ENCODE data around the gene C22orf31.

Gene C22orf31

GRCh38 chr22:29106839-29107238 lies 45.2 kb upstream of the C22orf31 start:
- H2AFZ ChIP-seq (ENCODE audit: insufficient read depth, low read length, poor library complexity): no peak overlapping the region
- no peak overlapping the region for H2BK5ac ChIP-seq (ENCODE audit: low read depth, low read length, poor library complexity)
- H2BK120ac ChIP-seq (ENCODE audit: insufficient read depth, low read length, poor library complexity): no peak overlapping the region
- H3K4ac ChIP-seq (ENCODE audit: low read depth, low read length): no peak overlapping the region
- DNase-seq: no peak
- H4K8ac ChIP-seq (ENCODE audit: low read depth, low read length): no peak overlapping the region
- no peak overlapping the region for H3K4me2 ChIP-seq (ENCODE audit: low read length)
- peaks cover 4% of the 10 kb centered on the region in 2 experiments for H3K4me1 ChIP-seq (ENCODE audit: control insufficient read depth in 1 of 2, insufficient read depth in 2 of 2, low read length in 2 of 2)
- no CpG with 5 or more reads among the region's 4 CpGs for WGBS (ENCODE audit: extremely low coverage, insufficient coverage, insufficient read length)
- H3K4me3 ChIP-seq (ENCODE audit: low read depth, low read length): no peak overlapping the region
- no peak overlapping the region for H3K27ac ChIP-seq (ENCODE audit: low read depth, low read length)
- no peak overlapping the region for H3K9ac ChIP-seq (ENCODE audit: low read length)
- no peaks in the 10 kb centered on the region for H3K36me3 ChIP-seq (ENCODE audit: control insufficient read depth in 1 of 2, insufficient read depth in 2 of 2, low read length in 2 of 2)
- no peaks in the 10 kb centered on the region for H3K9me3 ChIP-seq (ENCODE audit: insufficient read depth, low read depth, low read length)
- no peak overlapping the region for H2BK12ac ChIP-seq (ENCODE audit: low read length)
- no peak overlapping the region for H3K14ac ChIP-seq (ENCODE audit: low read length)
- H3K23ac ChIP-seq (ENCODE audit: low read length): no peak overlapping the region
- H3K79me2 ChIP-seq (ENCODE audit: control insufficient read depth, insufficient read depth, low read length, poor library complexity): no peaks in the 10 kb centered on the region
- H3K79me1 ChIP-seq (ENCODE audit: low read length): peaks cover 2% of the 10 kb centered on the region
- no peak overlapping the region for H2AK5ac ChIP-seq (ENCODE audit: low read length)
- H3K27me3 ChIP-seq (ENCODE audit: insufficient read depth, low read length): no peaks in the 10 kb centered on the region
- H4K12ac ChIP-seq (ENCODE audit: low read depth, low read length): no peak overlapping the region
- H4K91ac ChIP-seq (ENCODE audit: low read depth, low read length): no peak overlapping the region
- no peak overlapping the region for H3K18ac ChIP-seq (ENCODE audit: low read length)

- Histone ChIP-seq H2AFZ (ENCODE audit: insufficient read depth, low read length, poor library complexity) (no peak overlapping the region), H4K12ac (ENCODE audit: low read depth, low read length) (no peak overlapping the region), H3K14ac (ENCODE audit: low read length) (no peak overlapping the region), H3K36me3 (ENCODE audit: control insufficient read depth in 1 of 2, insufficient read depth in 2 of 2, low read length in 2 of 2) (no peaks in the 10 kb centered on the region), H3K4me2 (ENCODE audit: low read length) (no peak overlapping the region), H3K4ac (ENCODE audit: low read depth, low read length) (no peak overlapping the region), H3K4me1 (ENCODE audit: control insufficient read depth in 1 of 2, insufficient read depth in 2 of 2, low read length in 2 of 2) (peaks cover 4% of the 10 kb centered on the region in 2 experiments), H3K79me1 (ENCODE audit: low read length) (peaks cover 2% of the 10 kb centered on the region), H2BK12ac (ENCODE audit: low read length) (no peak overlapping the region), H3K27me3 (ENCODE audit: insufficient read depth, low read length) (no peaks in the 10 kb centered on the region), H4K8ac (ENCODE audit: low read depth, low read length) (no peak overlapping the region), H3K4me3 (ENCODE audit: low read depth, low read length) (no peak overlapping the region), H2AK5ac (ENCODE audit: low read length) (no peak overlapping the region), H2BK5ac (ENCODE audit: low read depth, low read length, poor library complexity) (no peak overlapping the region), H3K79me2 (ENCODE audit: control insufficient read depth, insufficient read depth, low read length, poor library complexity) (no peaks in the 10 kb centered on the region), H3K27ac (ENCODE audit: low read depth, low read length) (no peak overlapping the region), H3K18ac (ENCODE audit: low read length) (no peak overlapping the region), H3K9ac (ENCODE audit: low read length) (no peak overlapping the region), H2BK120ac (ENCODE audit: insufficient read depth, low read length, poor library complexity) (no peak overlapping the region), H3K23ac (ENCODE audit: low read length) (no peak overlapping the region), H3K9me3 (ENCODE audit: insufficient read depth, low read depth, low read length) (no peaks in the 10 kb centered on the region), H4K91ac (ENCODE audit: low read depth, low read length) (no peak overlapping the region)
- DNase-seq: no peak
- WGBS (ENCODE audit: extremely low coverage, insufficient coverage, insufficient read length): no CpG with 5 or more reads among the region's 2 CpGs
Measured at GRCh38 chr22:29105468-29105867, 43.8 kb upstream of the C22orf31 start.

- H3K4ac ChIP-seq (ENCODE audit: low read depth, low read length): no peak overlapping the region
- H2AK5ac ChIP-seq (ENCODE audit: low read length): no peak overlapping the region
- H3K79me2 ChIP-seq (ENCODE audit: control insufficient read depth, insufficient read depth, low read length, poor library complexity): no peaks in the 10 kb centered on the region
- no peak overlapping the region for H3K18ac ChIP-seq (ENCODE audit: low read length)
- no peak overlapping the region for H3K27ac ChIP-seq (ENCODE audit: low read depth, low read length)
- H3K14ac ChIP-seq (ENCODE audit: low read length): no peak overlapping the region
- no peak overlapping the region for H2AFZ ChIP-seq (ENCODE audit: insufficient read depth, low read length, poor library complexity)
- no peak overlapping the region for H2BK12ac ChIP-seq (ENCODE audit: low read length)
- H3K9ac ChIP-seq (ENCODE audit: low read length): no peak overlapping the region
- H2BK5ac ChIP-seq (ENCODE audit: low read depth, low read length, poor library complexity): no peak overlapping the region
- H3K4me1 ChIP-seq (ENCODE audit: control insufficient read depth in 1 of 2, insufficient read depth in 2 of 2, low read length in 2 of 2): peaks cover 4% of the 10 kb centered on the region in 2 experiments
- H4K8ac ChIP-seq (ENCODE audit: low read depth, low read length): no peak overlapping the region
- no peaks in the 10 kb centered on the region for H3K79me1 ChIP-seq (ENCODE audit: low read length)
- H3K23ac ChIP-seq (ENCODE audit: low read length): no peak overlapping the region
- H4K91ac ChIP-seq (ENCODE audit: low read depth, low read length): no peak overlapping the region
- WGBS (ENCODE audit: extremely low coverage, insufficient coverage, insufficient read length): no CpG with 5 or more reads among the region's 1 CpG
- no peak for DNase-seq
- no peaks in the 10 kb centered on the region for H3K27me3 ChIP-seq (ENCODE audit: insufficient read depth, low read length)
- no peak overlapping the region for H4K12ac ChIP-seq (ENCODE audit: low read depth, low read length)
- H3K36me3 ChIP-seq (ENCODE audit: control insufficient read depth in 1 of 2, insufficient read depth in 2 of 2, low read length in 2 of 2): no peaks in the 10 kb centered on the region
- H3K9me3 ChIP-seq (ENCODE audit: insufficient read depth, low read depth, low read length): no peaks in the 10 kb centered on the region
- H3K4me2 ChIP-seq (ENCODE audit: low read length): no peak overlapping the region
- no peak overlapping the region for H2BK120ac ChIP-seq (ENCODE audit: insufficient read depth, low read length, poor library complexity)
- no peak overlapping the region for H3K4me3 ChIP-seq (ENCODE audit: low read depth, low read length)
Measured at GRCh38 chr22:29103121-29103520, 41.5 kb upstream of the C22orf31 start.

DNA sequence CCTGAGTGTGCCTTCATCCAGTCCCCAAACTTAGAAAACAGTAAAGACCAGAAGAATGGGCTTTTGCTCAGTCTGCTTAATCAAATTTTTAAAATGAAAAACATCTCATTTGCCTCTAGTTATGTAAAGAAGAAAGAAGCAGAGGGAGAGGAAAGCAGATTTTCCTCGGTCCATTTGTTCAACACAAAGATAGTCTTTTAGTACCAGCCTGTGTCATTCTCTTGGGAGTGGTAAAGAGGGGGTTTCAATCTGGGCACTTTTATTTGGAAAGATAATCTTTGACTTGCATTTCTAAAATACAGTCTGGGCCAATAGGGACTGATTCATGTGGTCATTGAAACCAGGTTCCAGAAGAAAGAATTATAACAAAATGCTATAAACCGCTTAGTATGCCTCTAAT lies 40.7 kb upstream of the C22orf31 start:
- H4K12ac ChIP-seq (ENCODE audit: low read depth, low read length): no peak overlapping the region
- H3K27ac ChIP-seq (ENCODE audit: low read depth, low read length): no peak overlapping the region
- H2AFZ ChIP-seq (ENCODE audit: insufficient read depth, low read length, poor library complexity): no peak overlapping the region
- H3K27me3 ChIP-seq (ENCODE audit: insufficient read depth, low read length): no peaks in the 10 kb centered on the region
- no peak overlapping the region for H3K9ac ChIP-seq (ENCODE audit: low read length)
- H3K79me1 ChIP-seq (ENCODE audit: low read length): no peaks in the 10 kb centered on the region
- H3K4me1 ChIP-seq (ENCODE audit: control insufficient read depth in 1 of 2, insufficient read depth in 2 of 2, low read length in 2 of 2): no peaks in the 10 kb centered on the region
- H3K79me2 ChIP-seq (ENCODE audit: control insufficient read depth, insufficient read depth, low read length, poor library complexity): no peaks in the 10 kb centered on the region
- H3K18ac ChIP-seq (ENCODE audit: low read length): no peak overlapping the region
- no peaks in the 10 kb centered on the region for H3K9me3 ChIP-seq (ENCODE audit: insufficient read depth, low read depth, low read length)
- no peak overlapping the region for H2BK120ac ChIP-seq (ENCODE audit: insufficient read depth, low read length, poor library complexity)
- no peak overlapping the region for H4K91ac ChIP-seq (ENCODE audit: low read depth, low read length)
- no peak overlapping the region for H3K14ac ChIP-seq (ENCODE audit: low read length)
- no peak overlapping the region for H3K23ac ChIP-seq (ENCODE audit: low read length)
- H2BK12ac ChIP-seq (ENCODE audit: low read length): no peak overlapping the region
- no peak overlapping the region for H3K4me3 ChIP-seq (ENCODE audit: low read depth, low read length)
- H2AK5ac ChIP-seq (ENCODE audit: low read length): no peak overlapping the region
- DNase-seq: no peak
- no peak overlapping the region for H3K4ac ChIP-seq (ENCODE audit: low read depth, low read length)
- no peak overlapping the region for H2BK5ac ChIP-seq (ENCODE audit: low read depth, low read length, poor library complexity)
- H3K4me2 ChIP-seq (ENCODE audit: low read length): no peak overlapping the region
- no peaks in the 10 kb centered on the region for H3K36me3 ChIP-seq (ENCODE audit: control insufficient read depth in 1 of 2, insufficient read depth in 2 of 2, low read length in 2 of 2)
- no CpG with 5 or more reads among the region's 2 CpGs for WGBS (ENCODE audit: extremely low coverage, insufficient coverage, insufficient read length)
- H4K8ac ChIP-seq (ENCODE audit: low read depth, low read length): no peak overlapping the region

Measured in trophoblast cell (in vitro differentiated cells and primary cell).